ENCODE measurements around the gene BABAM2. TPM values are rescaled to one million over a fixed set of nuclear protein-coding genes. Genes with fewer than 3 reads are reported as not detected.

Gene BABAM2
- total RNA-seq, 1 donor from 2014 or later: 13.6 TPM

DNA sequence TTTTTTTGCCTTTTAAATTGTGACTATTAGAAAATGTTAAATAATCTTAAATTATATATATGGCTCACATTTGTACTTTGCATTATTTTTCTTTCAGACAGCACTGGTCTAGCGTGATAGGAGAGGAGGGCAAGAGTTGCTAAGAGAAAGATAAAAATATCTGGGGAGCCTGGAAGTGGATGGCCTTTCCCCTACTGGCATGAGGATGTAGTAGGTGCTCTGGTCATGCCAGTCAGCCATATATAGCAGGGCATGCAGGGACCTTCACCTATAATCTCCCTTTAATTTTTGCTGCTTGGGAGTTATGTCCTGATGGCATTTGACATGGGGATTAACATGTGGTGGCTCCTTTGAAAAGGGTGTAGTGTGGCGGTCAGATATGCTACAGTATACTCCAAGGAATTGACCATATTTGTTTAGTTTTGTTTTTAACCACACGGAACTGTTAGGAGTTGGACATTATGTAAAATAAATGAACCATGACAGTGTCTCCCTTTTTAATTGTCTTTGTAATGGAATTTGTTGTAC lies 144.7 kb downstream of the BABAM2 start:
- DNase-seq: peak; percentile 19

DNA sequence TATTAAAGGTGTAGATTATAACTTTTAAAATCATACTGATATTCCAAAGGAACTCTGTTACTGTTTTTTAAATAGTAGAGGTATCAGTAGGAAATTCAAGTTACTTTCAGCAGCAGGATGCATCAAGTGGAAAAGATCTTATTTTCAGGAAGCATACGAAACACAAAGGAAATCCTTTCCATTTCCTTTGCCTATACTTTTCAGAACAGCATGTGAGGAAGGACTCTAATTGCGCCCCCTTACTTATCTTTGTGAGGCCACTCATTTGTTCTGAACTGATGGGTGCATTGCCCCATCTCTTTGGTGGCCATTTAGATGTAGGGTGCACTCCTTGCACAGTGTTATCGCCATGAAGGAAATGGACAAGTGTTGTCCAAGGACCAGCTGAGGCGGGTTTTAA lies 145.3 kb downstream of the BABAM2 start:
- peak; percentile 77 for DNase-seq

DNA sequence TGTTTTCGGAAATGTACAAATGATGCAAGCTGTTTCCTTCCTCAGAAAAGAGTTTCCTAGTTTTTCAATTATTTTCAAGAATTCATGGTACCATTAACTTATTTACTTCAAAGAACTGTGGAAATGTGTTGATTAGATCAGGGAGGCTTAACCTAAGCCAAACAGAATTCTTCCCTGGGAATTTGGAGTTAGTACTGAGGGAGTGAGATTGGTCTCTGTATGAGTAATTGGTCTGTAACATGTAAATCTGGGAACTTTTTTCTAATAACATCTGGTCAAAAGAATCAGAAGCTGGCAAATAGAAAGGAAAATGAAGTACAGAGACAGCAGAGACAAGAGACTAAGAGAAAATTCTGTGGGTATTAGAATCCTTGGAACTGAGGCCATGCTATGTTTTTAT lies 145.8 kb downstream of the BABAM2 start:
- peak; percentile 50 for DNase-seq

DNA sequence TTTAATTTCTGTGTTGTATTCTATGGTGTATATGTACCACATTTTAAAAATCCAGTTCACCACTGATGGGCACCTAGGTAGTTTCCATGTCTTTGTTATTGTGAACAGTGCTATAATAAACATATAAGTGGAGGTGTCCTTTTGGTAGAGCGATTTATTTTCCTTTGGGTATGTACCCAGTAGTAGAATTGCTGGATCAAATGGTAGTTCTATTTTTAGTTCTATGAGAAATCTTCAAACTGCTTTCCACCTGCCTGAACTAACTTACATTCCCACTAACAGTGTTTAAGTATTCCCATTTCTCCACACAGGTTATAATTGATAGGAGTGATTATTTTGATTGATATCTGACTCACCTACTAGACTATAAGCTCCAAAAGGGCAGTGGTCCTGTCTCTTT lies 148.2 kb downstream of the BABAM2 start:
- DNase-seq: no peak

DNA sequence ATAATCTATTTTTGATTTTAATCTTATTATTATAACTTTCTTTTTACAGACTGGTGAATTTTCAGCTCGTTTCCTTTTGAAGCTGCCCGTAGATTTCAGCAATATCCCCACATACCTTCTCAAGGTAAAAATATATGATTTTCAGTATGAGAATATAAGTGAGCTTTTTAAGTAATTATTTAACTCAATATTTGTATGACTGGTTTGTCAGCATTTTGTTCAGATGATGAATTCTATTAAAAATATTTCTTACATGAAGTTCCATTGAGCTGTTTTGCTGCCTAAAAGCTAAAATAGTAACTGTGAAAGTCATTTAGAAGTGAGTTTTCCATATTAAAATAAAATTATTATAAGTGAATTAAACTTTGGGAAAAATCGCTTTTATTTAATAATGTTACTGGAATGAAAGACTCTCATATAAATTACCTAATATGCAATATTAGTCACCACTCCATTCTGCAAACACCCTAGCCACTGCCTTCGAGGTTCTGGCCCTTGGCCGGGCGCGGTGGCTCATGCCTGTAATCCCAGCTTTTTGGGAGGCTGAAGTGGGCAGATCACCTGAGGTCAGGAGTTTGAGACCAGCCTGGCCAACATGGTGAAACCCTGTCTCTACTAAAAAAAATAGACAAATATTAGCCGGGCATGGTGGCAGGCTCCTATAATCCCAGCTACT lies 155.3 kb downstream of the BABAM2 start:
- DNase-seq: no peak

DNA sequence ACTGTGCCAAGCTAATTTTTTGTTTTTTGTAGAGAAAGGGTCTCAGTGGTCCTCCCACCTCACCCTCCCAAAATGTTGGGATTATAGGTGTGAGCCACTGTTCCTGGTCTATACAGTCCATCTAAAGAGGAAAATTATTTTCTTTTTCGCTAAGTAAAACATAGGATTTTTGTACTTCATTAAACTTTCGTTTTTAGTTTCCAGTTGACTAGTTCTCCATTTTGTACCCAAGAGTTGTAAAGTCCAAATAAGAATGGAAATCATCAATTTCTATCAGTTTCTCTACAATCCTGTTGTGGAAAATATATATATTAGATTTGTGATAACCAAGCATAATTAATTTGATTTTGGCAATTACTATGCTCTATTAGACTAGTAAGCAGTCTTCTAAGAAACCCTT lies 156.4 kb downstream of the BABAM2 start:
- DNase-seq: no peak

DNA sequence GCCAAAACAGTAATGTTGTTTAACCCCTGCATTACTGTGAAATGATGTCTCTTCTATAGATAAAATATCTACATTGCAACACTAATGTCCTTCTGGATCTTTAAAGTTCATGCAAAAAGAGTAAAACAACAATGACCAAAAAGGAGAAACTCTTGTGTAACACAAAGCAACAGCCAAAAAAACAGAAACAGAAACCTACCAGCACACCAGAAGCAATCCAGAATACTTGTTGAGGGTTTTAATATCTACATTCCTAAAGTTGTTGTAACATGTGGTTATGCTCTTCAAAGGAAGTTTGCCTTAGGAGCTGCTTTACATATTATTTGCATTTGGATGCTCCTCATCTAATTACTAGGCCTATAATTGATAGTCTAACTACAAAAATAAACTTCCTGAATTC lies 157.2 kb downstream of the BABAM2 start:
- DNase-seq: peak; percentile 27

DNA sequence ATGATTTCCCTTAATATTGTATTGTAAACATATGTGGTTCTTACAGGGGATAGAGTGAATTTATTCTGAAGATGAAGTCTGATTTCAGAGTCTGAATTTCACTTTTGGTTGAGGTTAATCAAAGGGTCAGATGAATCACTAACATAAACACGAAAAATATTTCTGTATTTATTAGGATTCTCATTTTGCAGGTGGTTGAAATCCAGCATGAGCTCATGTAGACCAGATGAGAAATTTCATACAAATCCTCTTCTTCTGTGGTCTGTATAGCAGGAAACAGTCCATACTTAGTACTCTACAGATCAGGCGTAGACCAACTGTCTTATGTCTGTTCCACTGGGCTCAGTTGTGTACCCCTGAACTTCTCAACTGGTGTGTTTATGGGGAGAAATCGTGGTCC lies 157.8 kb downstream of the BABAM2 start:
- peak; percentile 27 for DNase-seq

DNA sequence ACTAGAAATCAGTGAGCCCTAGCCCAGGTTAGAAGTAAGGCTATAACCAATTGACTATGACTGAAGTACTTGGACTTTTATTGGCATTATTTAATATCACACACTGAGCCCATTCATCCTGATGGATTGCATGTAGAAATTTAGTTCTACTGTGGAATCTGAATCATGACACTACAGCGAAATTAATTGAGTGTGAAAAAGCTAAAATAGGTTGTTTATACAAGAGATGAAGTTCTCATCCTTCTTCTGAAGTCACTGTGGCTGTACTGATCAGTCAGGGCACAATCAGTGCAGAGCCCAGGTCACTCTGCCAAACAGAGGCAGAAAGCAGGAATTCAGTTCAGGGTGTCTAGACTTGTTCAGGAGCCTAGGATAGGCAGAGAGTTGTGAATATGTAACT lies 158.9 kb downstream of the BABAM2 start:
- no peak for DNase-seq

DNA sequence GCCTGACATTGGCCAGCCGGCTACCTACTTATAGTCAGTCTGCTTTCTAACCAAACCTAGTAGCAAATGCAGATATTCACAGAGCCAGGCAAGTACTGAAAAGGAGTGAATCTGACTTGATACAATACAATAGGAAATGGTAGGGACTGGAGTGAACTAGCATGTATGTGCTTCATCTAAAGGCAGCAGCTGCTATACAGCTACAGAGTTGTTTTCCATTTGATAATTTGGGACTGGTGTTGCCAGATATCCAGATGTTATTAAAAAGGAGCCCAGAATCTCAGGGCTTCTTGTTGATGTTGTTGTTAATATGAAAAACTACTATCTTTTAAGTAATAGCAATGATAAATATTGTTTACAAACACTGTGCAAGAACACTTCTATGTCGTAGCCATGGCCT lies 159.4 kb downstream of the BABAM2 start:
- DNase-seq: no peak

DNA sequence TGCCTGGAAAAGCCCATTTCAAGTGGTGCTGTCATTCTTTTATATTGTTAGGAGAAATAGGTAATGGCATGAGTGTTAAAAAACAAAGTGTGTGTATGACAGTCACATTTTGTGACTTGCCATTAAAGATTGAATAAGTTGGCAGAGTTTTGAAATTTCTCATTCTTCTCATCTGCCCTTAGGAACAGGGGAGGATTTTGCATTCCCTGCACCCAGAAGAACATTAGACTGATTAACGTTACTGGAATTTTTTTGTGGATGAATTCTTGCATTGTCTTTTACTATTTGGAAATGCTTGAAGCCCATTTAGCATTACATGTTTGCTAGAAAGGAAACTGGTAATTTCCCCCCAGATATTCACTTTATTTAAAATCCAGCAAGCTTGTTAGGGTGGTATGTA lies 162.2 kb downstream of the BABAM2 start:
- DNase-seq: peak; percentile 67

DNA sequence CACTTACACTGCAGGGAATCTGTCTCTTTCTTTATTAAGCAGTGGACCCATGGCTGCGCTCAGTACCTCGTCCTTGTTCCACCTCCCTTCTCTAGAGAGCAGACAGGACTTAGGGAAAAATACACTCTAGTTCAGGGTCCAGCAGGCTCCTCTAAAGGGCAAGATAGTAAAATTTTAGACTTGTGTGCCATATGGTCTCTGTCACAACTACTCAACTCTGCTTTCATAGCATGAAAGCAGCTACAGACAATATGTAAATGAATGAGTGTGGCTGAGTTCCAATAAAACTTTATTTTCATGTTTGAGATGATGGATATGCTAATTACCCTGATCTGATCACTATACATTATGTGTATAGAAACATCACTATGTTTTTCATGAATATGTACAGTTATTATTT lies 163.1 kb downstream of the BABAM2 start:
- DNase-seq: no peak

DNA sequence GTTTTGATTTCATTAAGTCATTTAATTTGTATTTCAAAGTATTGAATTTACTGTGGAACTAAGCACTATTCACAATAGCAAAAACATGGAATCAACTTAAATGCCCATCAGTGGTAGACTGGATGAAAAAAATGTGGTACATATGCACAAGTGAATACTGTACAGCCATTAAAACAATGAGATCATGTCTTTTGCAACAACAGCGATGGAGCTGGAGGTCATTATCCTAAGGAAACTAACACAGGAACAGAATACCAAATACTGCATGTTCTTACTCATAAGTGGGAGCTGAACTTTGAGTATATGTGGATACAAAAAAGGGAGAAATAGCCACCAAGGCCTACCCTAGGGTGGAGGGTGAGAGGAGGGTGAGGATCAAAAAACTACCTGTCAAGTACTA lies 164.4 kb downstream of the BABAM2 start:
- peak; percentile 42 for DNase-seq

DNA sequence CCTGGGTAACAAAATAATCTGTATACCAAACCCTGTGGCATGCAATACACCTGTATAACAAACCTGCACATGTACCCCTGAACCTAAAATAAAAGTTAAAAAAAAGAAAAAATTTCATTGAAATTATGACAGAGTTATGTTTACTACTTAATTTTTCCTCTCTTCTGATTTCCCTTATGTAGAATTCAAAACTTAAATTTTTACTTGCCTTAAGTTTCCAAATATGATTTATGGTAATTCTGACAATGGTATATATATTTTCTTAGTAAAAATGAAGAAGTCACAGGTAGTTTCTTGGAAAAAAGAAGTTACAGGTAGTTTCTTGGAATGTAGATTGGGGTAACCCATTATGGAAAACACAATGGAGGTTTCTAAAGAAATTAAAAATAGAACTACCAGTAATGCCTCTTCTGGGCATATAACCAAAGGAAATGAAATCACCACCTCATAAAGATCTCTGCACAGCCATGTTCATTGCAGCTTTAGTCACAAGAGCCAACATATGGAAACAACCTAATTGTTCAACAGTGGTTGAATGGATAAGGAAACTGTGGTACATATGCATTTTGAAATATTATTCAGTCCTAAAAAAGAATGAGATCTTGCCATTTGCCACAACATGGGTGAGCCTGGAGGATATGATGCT lies 164.9 kb downstream of the BABAM2 start:
- DNase-seq: peak; percentile 58

DNA sequence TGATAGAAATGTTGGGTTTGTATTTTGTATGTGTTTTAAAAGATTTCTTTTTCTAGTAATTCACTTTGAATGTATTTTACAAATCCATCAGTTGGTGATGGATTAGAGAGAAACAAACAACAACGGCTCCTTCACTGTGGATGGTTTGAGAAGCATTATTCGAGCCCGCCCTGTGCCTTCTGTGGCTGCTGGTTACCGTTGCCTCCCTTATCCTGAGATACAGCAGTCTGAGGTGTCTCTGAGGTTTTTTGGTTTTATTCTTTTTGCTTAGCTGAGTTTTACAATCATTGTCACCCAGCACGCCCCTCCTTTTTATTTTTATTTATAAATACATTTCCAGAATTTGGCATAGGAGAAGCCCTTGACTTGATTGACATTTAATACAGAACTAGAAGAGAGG lies 168.3 kb downstream of the BABAM2 start:
- no peak for DNase-seq

DNA sequence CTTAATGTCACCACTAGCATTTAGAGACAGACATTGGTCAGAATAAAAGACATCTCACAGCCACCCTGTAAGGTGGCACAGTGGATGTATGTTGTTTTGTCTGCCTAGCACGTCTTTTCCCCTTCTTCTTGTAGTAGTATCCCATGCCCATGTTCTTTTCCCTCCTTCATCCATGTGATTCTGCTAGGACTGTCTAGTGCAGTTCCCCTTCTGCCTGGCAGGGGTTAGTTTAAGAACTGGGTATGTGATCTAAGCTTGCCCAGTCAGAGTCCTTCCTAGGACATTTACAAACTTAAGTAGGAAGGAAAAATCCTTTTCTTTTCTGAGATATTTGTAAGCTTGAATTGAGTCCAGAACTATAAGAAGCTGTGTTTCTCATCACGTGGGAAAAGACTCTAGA lies 172.3 kb downstream of the BABAM2 start:
- DNase-seq: no peak

DNA sequence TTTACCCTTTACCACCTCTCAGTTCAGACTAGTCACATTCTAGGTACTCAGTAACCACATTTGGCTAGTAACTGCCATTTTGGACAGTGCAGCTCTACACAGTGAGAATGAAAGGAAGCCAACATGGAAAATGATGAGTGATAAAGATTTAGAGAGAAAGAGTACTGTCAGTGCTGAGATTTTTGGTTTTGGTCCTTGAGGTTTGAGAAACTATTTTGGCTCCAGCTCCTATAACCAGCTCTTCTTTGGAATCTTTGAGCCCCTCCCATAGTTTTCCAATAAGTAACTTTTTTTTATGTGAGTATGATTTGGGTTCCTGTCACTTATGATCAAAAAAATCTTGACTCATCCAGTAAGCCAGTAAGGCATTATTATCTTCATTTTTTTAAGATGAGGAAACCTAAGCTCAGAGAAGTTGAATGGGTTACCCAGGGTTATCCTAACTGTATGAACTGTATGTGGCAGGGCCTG lies 173.0 kb downstream of the BABAM2 start:
- no peak for DNase-seq

DNA sequence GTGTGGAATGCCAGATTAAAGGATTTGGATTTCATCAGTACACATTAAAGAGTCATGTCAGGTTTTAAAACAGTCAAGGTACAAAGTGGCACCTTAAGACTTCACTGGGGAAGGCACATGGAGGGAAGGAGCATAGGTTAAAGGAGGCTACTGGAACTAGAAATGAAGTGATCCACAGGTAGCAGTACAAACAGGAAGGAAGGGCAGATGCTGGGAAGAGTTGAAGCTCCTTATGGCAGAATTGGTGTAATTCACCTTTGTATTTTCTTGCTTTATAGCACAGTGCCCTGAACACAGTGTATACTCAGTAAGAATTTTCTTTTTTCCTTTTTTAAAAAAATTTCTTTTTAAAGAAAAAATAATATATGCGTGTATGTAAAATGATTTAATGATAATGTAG lies 177.1 kb downstream of the BABAM2 start:
- DNase-seq: no peak

DNA sequence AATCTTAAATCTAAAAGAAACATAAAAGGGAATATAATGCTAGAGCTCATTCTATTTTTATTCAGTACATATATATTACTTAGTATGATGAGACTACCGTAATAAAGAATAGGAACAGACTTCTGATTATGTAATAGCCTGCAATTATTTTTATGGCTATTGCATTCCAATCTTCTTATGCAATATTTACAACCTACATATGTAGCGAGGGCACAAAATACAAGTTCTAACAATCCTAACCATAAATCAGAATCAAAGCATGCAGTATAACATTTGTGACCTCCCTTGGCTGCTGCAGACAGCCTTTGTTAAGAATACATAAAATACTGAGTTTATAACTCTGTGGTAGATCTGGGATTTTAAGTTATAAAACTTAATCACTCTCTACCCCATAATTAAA lies 177.6 kb downstream of the BABAM2 start:
- no peak for DNase-seq

DNA sequence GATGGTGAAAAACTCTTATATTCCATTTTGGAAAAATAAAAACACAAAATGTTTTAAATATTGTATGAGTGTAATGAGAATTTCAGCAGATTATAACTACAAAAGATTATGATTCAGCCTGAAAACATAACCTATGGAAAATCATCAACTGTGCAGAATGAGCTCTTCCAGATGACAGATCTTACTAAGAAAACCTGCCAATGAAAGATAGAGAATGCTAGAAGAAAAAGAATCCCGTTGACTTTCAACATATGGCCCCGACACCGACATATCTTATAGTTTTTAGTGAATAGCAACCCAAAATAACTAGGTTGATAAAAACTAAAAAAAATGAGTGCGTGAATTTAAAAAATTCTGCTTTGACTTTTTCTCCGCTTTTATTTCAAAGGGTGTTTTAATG lies 178.0 kb downstream of the BABAM2 start:
- no peak for DNase-seq

DNA sequence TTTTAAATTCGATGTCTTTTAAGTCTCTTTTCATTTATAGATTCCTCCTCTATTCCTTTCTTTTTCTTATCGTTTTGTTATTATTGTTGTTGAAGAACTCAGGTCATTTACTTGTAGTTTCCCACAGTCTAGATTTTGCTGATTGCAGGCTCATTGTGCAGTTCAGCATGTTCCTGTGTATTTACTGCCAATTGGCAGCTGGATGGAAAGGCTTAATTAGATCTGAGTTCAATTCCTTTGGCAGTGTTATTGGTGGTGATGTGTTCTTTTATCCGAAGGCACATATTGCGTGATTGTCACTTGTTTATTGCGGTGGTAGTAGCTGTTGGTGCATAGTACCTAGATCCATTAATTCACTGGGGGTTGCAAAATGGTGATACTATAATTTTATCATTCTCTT lies 180.7 kb downstream of the BABAM2 start:
- DNase-seq: no peak

DNA sequence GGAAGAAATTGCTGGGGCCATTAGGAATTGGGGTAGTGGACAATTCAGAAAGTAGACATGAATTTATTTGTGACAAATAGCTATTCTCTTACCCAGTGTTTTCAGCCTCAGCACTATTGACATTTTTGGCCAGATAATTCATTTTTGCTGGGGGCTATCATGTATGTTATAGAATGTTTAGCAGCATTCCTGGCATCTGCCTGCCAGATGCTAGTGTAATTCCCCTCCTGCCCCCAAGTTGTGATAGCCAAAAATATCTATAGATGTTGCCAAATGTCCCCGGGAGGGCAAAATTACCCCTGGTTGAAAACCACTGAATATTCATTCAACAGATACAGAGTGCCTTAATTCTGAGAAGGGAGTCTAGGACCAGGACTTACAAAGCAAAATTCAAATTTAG lies 183.6 kb downstream of the BABAM2 start:
- DNase-seq: no peak

DNA sequence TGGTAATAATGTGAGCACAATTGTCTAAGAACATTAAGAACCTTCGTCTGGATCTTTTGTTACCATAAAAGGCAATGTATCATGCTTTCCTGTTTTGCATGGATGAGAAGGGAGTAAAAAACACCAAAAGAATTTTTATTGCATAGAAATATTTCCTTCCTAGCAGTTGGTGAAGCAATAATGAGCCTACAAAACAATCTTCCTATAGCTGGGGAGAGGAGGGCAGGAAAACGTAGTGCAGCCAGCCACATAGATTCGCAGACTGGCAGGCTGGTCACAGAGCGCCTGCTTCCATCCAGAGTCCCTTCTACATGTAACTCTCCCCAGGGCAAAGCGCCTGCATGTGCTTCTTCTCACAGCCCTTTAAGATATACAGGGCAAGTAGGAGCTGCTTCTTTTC lies 190.4 kb downstream of the BABAM2 start:
- peak; percentile 94 for DNase-seq

DNA sequence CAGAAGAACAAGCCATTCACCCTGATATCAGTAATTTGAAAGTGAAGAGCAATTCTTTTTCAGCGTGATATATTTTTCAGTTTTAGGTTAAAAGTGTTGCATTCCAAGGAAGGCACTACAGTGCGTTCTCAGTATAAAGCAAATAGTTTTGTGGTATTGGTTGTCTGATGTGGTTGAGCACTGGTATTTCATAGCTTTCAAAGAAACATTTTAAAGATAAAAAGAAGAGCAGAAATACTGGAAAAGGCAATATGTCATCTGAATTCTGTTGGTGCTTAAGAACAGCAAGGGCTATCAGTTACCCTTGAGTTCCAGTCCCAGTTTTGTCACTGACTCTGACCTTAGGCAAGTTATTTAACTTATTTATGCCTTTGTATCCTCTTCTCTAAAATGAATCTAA lies 191.6 kb downstream of the BABAM2 start:
- DNase-seq: peak; percentile 18

DNA sequence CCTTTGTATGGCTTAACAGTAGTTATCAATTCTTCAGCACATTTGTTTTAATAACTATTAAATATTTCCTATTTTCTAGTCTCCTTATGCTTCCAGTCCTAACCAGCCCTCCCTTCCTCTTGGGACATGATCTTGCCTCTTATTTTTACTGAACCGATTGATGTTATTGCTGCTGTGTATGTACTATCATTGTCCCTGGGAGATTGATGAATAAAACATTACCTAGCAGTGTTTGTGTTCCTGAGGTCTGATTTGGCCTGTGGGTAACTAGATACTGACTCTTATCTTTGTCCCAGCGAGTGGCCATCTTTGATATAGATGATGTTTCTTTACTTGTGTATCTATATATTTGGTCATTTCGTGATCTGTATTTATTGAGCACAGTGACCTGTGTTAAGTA lies 192.9 kb downstream of the BABAM2 start:
- no peak for DNase-seq

Data from dermis blood vessel endothelial cell (primary cell).